Activated naive CD4-positive, alpha-beta T cell treated with anti-CD3 and anti-CD28 coated beads for 36 hours (primary cell): ENCODE measurements around the gene CACYBP. TPM values are rescaled to one million over a fixed set of nuclear protein-coding genes. Genes with fewer than 3 reads are reported as not detected.

Experiments
- CTCF ChIA-PET: fragments of 350-600 bp; sonication (Branson Sonifier 250); formaldehyde crosslinking; loops from one replicate; lab custom pipeline; 2021; ENCODE audit warnings: antibody characterized with exemption; lab: Charles Lee
- DNase-seq: peaks from one replicate; pipeline ENCODE4 v3.0.0-alpha.2; 2020
- H3K27ac Mint-ChIP-seq: one replicate; pipeline ENCODE4 v1.8.0; 2021; ENCODE audit warnings: mild to moderate bottlenecking, mixed read lengths
- H3K27me3 Mint-ChIP-seq: one replicate; pipeline ENCODE4 v1.8.0; 2021; ENCODE audit warnings: low read depth, mixed read lengths
- H3K36me3 Mint-ChIP-seq: one replicate; pipeline ENCODE4 v1.8.0; 2021; ENCODE audit warnings: low read depth, mixed read lengths
- H3K4me1 Mint-ChIP-seq: one replicate; pipeline ENCODE4 v1.8.0; 2021; ENCODE audit warnings: low read depth, mixed read lengths
- H3K4me3 Mint-ChIP-seq: one replicate; pipeline ENCODE4 v1.8.0; 2021; ENCODE audit warnings: mild to moderate bottlenecking, moderate library complexity, mixed read lengths
- H3K9me3 Mint-ChIP-seq: one replicate; pipeline ENCODE4 v1.8.0; 2021; ENCODE audit warnings: mixed read lengths
- intact Hi-C: fragments of 100-400 bp; cut with micrococcal nuclease; formaldehyde crosslinking; loops from one replicate; pipeline ENCODE4 v1.15.1; 2023
- total RNA-seq, 2 experiments: library from RNA; stranded (reverse); gene quantifications; one replicate each; pipeline ENCODE4 v1.2.3, GENCODE V29; 2021

The CACYBP gene
- total RNA-seq, 2 experiments from 2014 or later: 322 to 354 TPM

GRCh38 chr1:175045097-175045496 lies 45.4 kb downstream of the CACYBP start:
- Mint-ChIP-seq H3K9me3 (no peaks in the 10 kb centered on the region), H3K4me1 (no peaks in the 10 kb centered on the region), H3K4me3 (no peak overlapping the region), H3K27me3 (peaks cover 23% of the 10 kb centered on the region), H3K36me3 (no peaks in the 10 kb centered on the region), H3K27ac (no peak overlapping the region)
- intact Hi-C loops: no loop called here
- CTCF ChIA-PET: interaction anchor here (1.1 to 1.3 kb wide), 2 partner anchors 15 to 80 kb away, joined by 3 to 6 read pairs; no protein-coding TSS in a partner anchor
- DNase-seq: no peak

- H3K27ac Mint-ChIP-seq: no peak overlapping the region
- DNase-seq: no peak
- no peaks in the 10 kb centered on the region for H3K9me3 Mint-ChIP-seq
- intact Hi-C loops: no loop called here
- H3K27me3 Mint-ChIP-seq: peaks cover 23% of the 10 kb centered on the region
- CTCF ChIA-PET: interaction anchor here (1.1 kb wide), 1 partner anchor 16 kb away, joined by 3 read pairs; no protein-coding TSS in a partner anchor
- no peaks in the 10 kb centered on the region for H3K4me1 Mint-ChIP-seq
- no peak overlapping the region for H3K4me3 Mint-ChIP-seq
- H3K36me3 Mint-ChIP-seq: no peaks in the 10 kb centered on the region
Measured at GRCh38 chr1:175045519-175045918, 45.8 kb downstream of the CACYBP start.

- CTCF ChIA-PET: interaction anchor here (0.7 to 1.3 kb wide), 5 partner anchors 20 to 104 kb away, joined by 3 to 6 read pairs (median 4); no protein-coding TSS in a partner anchor
- Mint-ChIP-seq H3K27me3 (peaks cover 21% of the 10 kb centered on the region), H3K36me3 (no peaks in the 10 kb centered on the region), H3K9me3 (no peaks in the 10 kb centered on the region), H3K4me3 (no peak overlapping the region), H3K27ac (no peak overlapping the region), H3K4me1 (no peaks in the 10 kb centered on the region)
- DNase-seq: no peak
- intact Hi-C loops: no loop called here
Measured at GRCh38 chr1:175050992-175051391, 51.2 kb downstream of the CACYBP start.

GRCh38 chr1:175054736-175055135 lies 55.0 kb downstream of the CACYBP start:
- Mint-ChIP-seq H3K27me3 (peaks cover 8% of the 10 kb centered on the region), H3K27ac (no peak overlapping the region)
- CTCF ChIA-PET: interaction anchor here (1.2 kb wide), 1 partner anchor 25 kb away, joined by 3 read pairs; no protein-coding TSS in a partner anchor

More at GRCh38 chr1:175054736-175055135, 55.0 kb downstream of the CACYBP start:
- Mint-ChIP-seq H3K4me3 (no peak overlapping the region), H3K36me3 (no peaks in the 10 kb centered on the region), H3K4me1 (no peaks in the 10 kb centered on the region), H3K9me3 (peaks cover 3% of the 10 kb centered on the region)
- intact Hi-C loops: no loop called here
- no peak for DNase-seq

Other genes starting within 250 kb of the CACYBP start
- gene MRPS14, start 23.5 kb downstream of the CACYBP start, total RNA-seq: 10 to 100 TPM; 48.8 to 51.2 TPM
- not detected for gene TNN, start 67.9 kb downstream of the CACYBP start, total RNA-seq
- 10 to 100 TPM; 19.5 to 21.4 TPM for gene KIAA0040, start 192.8 kb downstream of the CACYBP start, total RNA-seq